Thyroid gland (tissue), 4 donors: ENCODE measurements around the gene TRPC4.

Experiments used
- POLR2A ChIP-seq, 2 donors: fragments of 450-650 bp; IDR thresholded peaks; one replicate each; pipeline ENCODE4 v1.6.1; 2017; ENCODE audit warnings: antibody characterized with exemption in 2 of 2, mild to moderate bottlenecking in 2 of 2, moderate library complexity in 1 of 2
- TF ChIP-seq, protein P1 (sequence below), 6 experiments: fragments of 200-600 bp in 3 of 6; fragments of 450-650 bp in 3 of 6; sonication (generic) in 3 of 6; IDR thresholded peaks; one replicate each; pipeline ENCODE4 v1.5.1; 2016 to 2019; ENCODE audit warnings: antibody characterized with exemption in 6 of 6, mild to moderate bottlenecking in 2 of 6, inconsistent platforms in 1 of 6, moderate library complexity in 1 of 6

DNA sequence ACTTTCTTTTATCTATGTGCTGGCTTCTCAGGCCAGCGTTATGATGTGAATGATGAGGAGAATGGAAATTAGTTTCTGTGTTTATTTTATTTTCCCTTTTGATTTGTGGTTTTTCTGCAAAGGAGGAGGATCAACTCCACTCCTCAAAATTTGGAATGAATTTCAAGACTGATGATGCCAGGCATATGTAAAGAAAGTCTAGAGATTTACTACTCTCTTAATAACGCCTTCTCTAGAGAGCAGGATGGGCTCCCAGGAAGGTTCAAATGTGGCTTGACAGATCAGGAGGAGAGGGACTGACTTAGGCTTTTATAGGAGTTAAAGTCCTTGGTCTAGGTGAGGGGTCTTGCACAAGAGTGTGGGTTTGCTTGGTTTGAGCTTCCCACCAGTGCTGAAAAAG, 255.9 kb downstream of the TRPC4 start:
- TF ChIP-seq, protein P1, sequence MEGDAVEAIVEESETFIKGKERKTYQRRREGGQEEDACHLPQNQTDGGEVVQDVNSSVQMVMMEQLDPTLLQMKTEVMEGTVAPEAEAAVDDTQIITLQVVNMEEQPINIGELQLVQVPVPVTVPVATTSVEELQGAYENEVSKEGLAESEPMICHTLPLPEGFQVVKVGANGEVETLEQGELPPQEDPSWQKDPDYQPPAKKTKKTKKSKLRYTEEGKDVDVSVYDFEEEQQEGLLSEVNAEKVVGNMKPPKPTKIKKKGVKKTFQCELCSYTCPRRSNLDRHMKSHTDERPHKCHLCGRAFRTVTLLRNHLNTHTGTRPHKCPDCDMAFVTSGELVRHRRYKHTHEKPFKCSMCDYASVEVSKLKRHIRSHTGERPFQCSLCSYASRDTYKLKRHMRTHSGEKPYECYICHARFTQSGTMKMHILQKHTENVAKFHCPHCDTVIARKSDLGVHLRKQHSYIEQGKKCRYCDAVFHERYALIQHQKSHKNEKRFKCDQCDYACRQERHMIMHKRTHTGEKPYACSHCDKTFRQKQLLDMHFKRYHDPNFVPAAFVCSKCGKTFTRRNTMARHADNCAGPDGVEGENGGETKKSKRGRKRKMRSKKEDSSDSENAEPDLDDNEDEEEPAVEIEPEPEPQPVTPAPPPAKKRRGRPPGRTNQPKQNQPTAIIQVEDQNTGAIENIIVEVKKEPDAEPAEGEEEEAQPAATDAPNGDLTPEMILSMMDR (IDR thresholded peaks at IDR 0.05) = no peak
- no peak for TF ChIP-seq POLR2A (IDR thresholded peaks at IDR 0.05)
